NCI-H1105 (cell line): ENCODE data around the gene MRPL40.

Experiments used
- DNase-seq: peaks from one replicate; lab custom pipeline; 2025; lab: John Stamatoyannopoulos, UW

The MRPL40 gene

GRCh38 chr22:19461506-19461905, 29.2 kb downstream of the MRPL40 start:
- DNase-seq = no peak

GRCh38 chr22:19463008-19463407, 30.7 kb downstream of the MRPL40 start:
- DNase-seq = no peak

- DNase-seq = no peak
Observed at GRCh38 chr22:19463491-19464469, 31.4 kb downstream of the MRPL40 start.

GRCh38 chr22:19464546-19464945, 32.2 kb downstream of the MRPL40 start:
- no peak for DNase-seq

- no peak for DNase-seq
Observed at GRCh38 chr22:19464975-19465374, 32.6 kb downstream of the MRPL40 start.

GRCh38 chr22:19466126-19466716, 33.9 kb downstream of the MRPL40 start:
- no peak for DNase-seq

- DNase-seq = no peak
Observed at GRCh38 chr22:19466848-19467752, 34.8 kb downstream of the MRPL40 start.

- no peak for DNase-seq
Observed at GRCh38 chr22:19467912-19468311, 35.6 kb downstream of the MRPL40 start.

GRCh38 chr22:19469421-19469820, 37.1 kb downstream of the MRPL40 start:
- DNase-seq = no peak

- DNase-seq = no peak
Observed at GRCh38 chr22:19470010-19470409, 37.7 kb downstream of the MRPL40 start.

GRCh38 chr22:19471572-19471971, 39.2 kb downstream of the MRPL40 start:
- no peak for DNase-seq

- no peak for DNase-seq
Observed at GRCh38 chr22:19472233-19472632, 39.9 kb downstream of the MRPL40 start.

GRCh38 chr22:19473578-19473977, 41.2 kb downstream of the MRPL40 start:
- no peak for DNase-seq

GRCh38 chr22:19476023-19476422, 43.7 kb downstream of the MRPL40 start:
- DNase-seq = no peak

- DNase-seq = no peak
Observed at GRCh38 chr22:19477321-19478044, 45.1 kb downstream of the MRPL40 start.

- DNase-seq = no peak
Observed at GRCh38 chr22:19478045-19478900, 45.9 kb downstream of the MRPL40 start.

- peak; percentile 54 for DNase-seq
Observed at GRCh38 chr22:19478901-19479354, 46.6 kb downstream of the MRPL40 start, which contains the start of gene UFD1. TSS of gene UFD1 (minus strand) at chr22:19479193. CDS start at chr22:19479085, 108 bp downstream.

- peak; percentile 96 for DNase-seq
Observed at GRCh38 chr22:19479355-19480172, 47.2 kb downstream of the MRPL40 start, which contains the start of gene CDC45. TSS of gene CDC45 (plus strand) at chr22:19479920. CDS start at chr22:19479969, 49 bp downstream.

- no peak for DNase-seq
Observed at GRCh38 chr22:19480173-19480568, 47.8 kb downstream of the MRPL40 start.
